Vagina (tissue), 2 donors: ENCODE measurements around the gene PAQR7. TPM values are rescaled to one million over a fixed set of nuclear protein-coding genes. Genes with fewer than 3 reads are reported as not detected.

Source experiments
- DNase-seq, 2 donors: peaks; one replicate each; pipeline ENCODE4 v3.0.0-alpha.2; 2017; ENCODE audit errors: extremely low spot score in 2 of 2
- H3K27ac ChIP-seq: fragments of 200-600 bp; sonication (generic); one replicate; pipeline ENCODE4 v1.5.1; 2019
- H3K27me3 ChIP-seq: fragments of 200-600 bp; sonication (generic); one replicate; pipeline ENCODE4 v1.5.1; 2019
- H3K36me3 ChIP-seq, 2 donors: fragments of 200-600 bp; sonication (generic); one replicate each; pipeline ENCODE4 v1.5.1; 2017 to 2019
- H3K4me1 ChIP-seq: fragments of 200-600 bp; sonication (generic); one replicate; pipeline ENCODE4 v1.5.1; 2019
- H3K4me3 ChIP-seq, 2 donors: fragments of 200-600 bp; sonication (generic); 1 replicate in 1 of 2; 2 replicates in 1 of 2; pipeline ENCODE4 v1.5.1; 2016 to 2019
- H3K9me3 ChIP-seq: fragments of 200-600 bp; sonication (generic); one replicate; pipeline ENCODE4 v1.5.1; 2019
- CTCF ChIP-seq, 3 experiments: fragments of 450-650 bp in 2 of 3; fragments of 200-600 bp in 1 of 3; sonication (generic) in 1 of 3; IDR thresholded peaks; one replicate each; pipeline ENCODE4 v1.5.1; 2017 to 2019; ENCODE audit warnings: antibody characterized with exemption in 3 of 3, mild to moderate bottlenecking in 2 of 3, moderate library complexity in 2 of 3
- POLR2A ChIP-seq, 2 donors: fragments of 450-650 bp; IDR thresholded peaks; one replicate each; pipeline ENCODE4 v1.6.1; 2017; ENCODE audit warnings: antibody characterized with exemption in 2 of 2, mild to moderate bottlenecking in 2 of 2, moderate library complexity in 2 of 2
- POLR2AphosphoS5 ChIP-seq, 2 donors: sonication (generic); formaldehyde crosslinking; IDR thresholded peaks; one replicate each; pipeline ENCODE4 v1.9.0; 2017; ENCODE audit warnings: antibody characterized with exemption in 2 of 2, mild to moderate bottlenecking in 2 of 2, low read depth in 1 of 2; ENCODE audit not compliant: insufficient read depth in 1 of 2
- intact Hi-C: fragments of 100-400 bp; cut with DNase I; formaldehyde crosslinking; loops from one replicate; pipeline ENCODE4 v1.15.1; 2023
- total RNA-seq: library from RNA; depleted of rRNA; stranded (reverse); fragments of >200 nt; gene quantifications from one replicate; pipeline ENCODE4 v1.2.3, GENCODE V29; 2016

Gene PAQR7
- total RNA-seq, 1 donor from 2014 or later = 7.1 TPM

DNA sequence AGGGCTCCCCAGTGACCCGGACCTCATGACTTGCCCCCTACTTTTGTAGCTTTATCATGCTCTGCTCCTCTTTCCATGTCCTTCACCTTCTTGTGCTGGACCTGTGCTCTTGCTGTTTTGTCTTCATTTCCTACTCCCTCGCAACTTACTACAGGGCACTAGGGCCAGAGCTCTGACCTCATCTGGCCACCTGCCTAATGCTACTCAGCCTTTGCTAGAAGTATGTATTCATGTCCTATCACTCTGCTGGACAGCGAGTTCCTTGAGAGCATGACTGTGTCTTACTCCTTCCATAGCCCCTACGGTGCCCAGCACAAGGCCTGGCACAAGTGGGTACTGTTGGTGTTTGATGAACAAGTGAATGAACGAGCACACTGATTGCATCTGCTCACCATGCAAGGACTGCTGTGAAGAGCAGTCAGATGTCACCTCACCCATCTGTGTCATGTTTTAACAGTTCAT is 53.8 kb downstream of the PAQR7 start:
- Histone ChIP-seq H3K4me3 (peak overlapping the region in 1 of 2 donors; percentile 77), H3K9me3 (no peaks in the 10 kb centered on the region), H3K36me3 (peaks cover 0 to 11% of the 10 kb centered on the region in 2 donors), H3K4me1 (peaks cover 41% of the 10 kb centered on the region), H3K27me3 (no peaks in the 10 kb centered on the region), H3K27ac (no peak overlapping the region)
- DNase-seq = no peak
- TF ChIP-seq CTCF (IDR thresholded peaks at IDR 0.05) (no peak), POLR2AphosphoS5 (IDR thresholded peaks at IDR 0.05; ENCODE audit: insufficient read depth in 1 of 2, low read depth in 1 of 2) (no peak), POLR2A (IDR thresholded peaks at IDR 0.05) (no peak)
- intact Hi-C loops = no loop called here

DNA sequence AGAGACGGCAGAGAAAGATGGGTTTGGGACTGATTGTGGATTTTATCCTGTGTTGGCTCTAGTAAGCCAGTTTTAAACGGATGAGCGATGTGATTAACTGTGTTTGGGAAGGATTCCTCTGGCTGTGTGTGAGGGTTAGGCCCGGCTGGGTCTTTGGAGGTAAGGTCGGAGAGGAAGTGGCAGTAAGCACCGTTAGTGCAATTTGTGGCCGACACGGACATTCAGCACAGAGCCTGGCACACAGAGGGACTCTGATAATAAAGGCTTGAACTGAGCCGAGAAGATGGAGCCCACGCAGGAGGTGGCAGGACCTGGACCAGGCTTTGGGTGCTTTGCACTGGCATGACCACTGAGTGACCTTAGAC is 54.4 kb downstream of the PAQR7 start:
- DNase-seq = no peak
- intact Hi-C loops = no loop called here
- H3K27ac ChIP-seq = peak overlapping the region; percentile 81
- H3K36me3 ChIP-seq = peaks cover 0 to 5% of the 10 kb centered on the region in 2 donors
- peaks cover 41% of the 10 kb centered on the region for H3K4me1 ChIP-seq
- TF ChIP-seq POLR2A (IDR thresholded peaks at IDR 0.05) (no peak), CTCF (IDR thresholded peaks at IDR 0.05) (no peak), POLR2AphosphoS5 (IDR thresholded peaks at IDR 0.05; ENCODE audit: insufficient read depth in 1 of 2, low read depth in 1 of 2) (no peak)
- no peaks in the 10 kb centered on the region for H3K9me3 ChIP-seq
- H3K27me3 ChIP-seq = no peaks in the 10 kb centered on the region
- peak overlapping the region; percentile 77 to 82 for H3K4me3 ChIP-seq

DNA sequence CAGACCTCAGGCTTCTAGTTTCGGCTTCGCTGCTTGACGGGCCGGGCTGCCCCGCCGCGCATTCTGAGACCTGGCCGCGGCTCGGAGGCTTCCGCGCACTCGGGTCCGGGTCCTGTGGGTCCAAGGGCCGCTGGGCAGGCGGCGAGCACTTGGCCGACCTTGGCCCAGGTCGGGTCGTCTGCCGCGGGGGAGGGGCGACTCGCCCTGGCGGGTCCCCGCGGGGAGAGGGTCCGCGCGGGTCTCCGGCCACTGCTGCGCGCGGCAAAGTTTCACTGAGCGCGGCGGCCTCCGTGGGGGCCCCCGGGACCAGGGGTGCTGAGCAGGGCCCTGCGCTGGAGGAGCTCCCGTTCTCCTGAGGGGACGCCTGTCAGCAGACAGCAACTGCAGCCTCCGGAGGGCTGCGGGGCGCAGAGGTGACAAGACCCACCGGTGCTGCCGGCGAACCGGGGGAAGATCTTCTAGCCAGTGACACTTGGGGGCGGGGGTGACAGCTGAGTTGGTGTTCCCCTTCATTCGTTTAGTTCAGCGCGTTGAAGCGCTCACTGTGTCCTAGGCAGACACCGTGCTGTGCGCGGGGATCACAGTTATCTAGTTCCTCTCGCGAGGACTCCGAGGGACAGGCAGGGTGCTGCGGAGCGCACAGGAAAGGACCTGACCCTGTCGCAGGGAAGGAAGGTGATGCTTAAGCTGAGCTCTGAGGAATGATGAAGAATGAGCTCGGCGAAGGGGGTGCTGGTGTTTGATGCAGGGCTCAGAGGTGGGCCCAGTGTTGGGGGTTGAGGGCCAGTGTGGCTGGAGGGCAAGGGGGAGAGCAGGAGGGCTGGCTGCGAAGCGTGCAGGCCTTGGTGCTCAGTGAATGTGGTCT is 55.0 kb downstream of the PAQR7 start:
- Histone ChIP-seq H3K9me3 (no peaks in the 10 kb centered on the region), H3K4me1 (peaks cover 41% of the 10 kb centered on the region), H3K27me3 (no peaks in the 10 kb centered on the region), H3K4me3 (peak overlapping the region; percentile 77 to 82), H3K27ac (peak overlapping the region; percentile 81), H3K36me3 (peaks cover 0 to 2% of the 10 kb centered on the region in 2 donors)
- DNase-seq = no peak
- TF ChIP-seq POLR2AphosphoS5 (IDR thresholded peaks at IDR 0.05; ENCODE audit: insufficient read depth in 1 of 2, low read depth in 1 of 2) (no peak), CTCF (IDR thresholded peaks at IDR 0.05) (no peak), POLR2A (IDR thresholded peaks at IDR 0.05) (no peak)
- intact Hi-C loops = no loop called here

GRCh38 chr1:25819491-25820246 is 55.8 kb downstream of the PAQR7 start, which contains the start of gene MTFR1L:
MTFR1L (plus strand) TSS chr1:25819954; CDS start chr1:25823105, 3,151 bp downstream.
- Histone ChIP-seq H3K27me3 (no peaks in the 10 kb centered on the region), H3K27ac (peak within 1 kb of the TSS; percentile 81), H3K36me3 (peaks cover 0 to 7% of the 10 kb centered on the region in 2 donors), H3K9me3 (no peaks in the 10 kb centered on the region), H3K4me3 (peak within 1 kb of the TSS; percentile 77 to 82), H3K4me1 (peaks cover 41% of the 10 kb centered on the region)
- no peak for TF ChIP-seq CTCF (IDR thresholded peaks at IDR 0.05)
- peak in 1 of 2 donors; percentile 85 for TF ChIP-seq POLR2A (IDR thresholded peaks at IDR 0.05)
- TF ChIP-seq POLR2AphosphoS5 (IDR thresholded peaks at IDR 0.05; ENCODE audit: insufficient read depth in 1 of 2, low read depth in 1 of 2) = peak; percentile 73 to 99
- intact Hi-C loops = no loop called here
- DNase-seq = peak in 1 of 2 donors; percentile 89
